DMS114 treated with DMSO at 0.1 percent for 48 hours (cell line): ENCODE results near the gene CTAG1B.
"Not testable (repeated sequence)": the region's sequence is repeated elsewhere in the genome, so short reads cannot be mapped to it uniquely, and the experiment has no call there.

ENCODE experiments used
- DNase-seq: peaks from one replicate; lab custom pipeline; 2025; ENCODE audit not compliant: unreplicated experiment; lab: John Stamatoyannopoulos, UW

CTAG1B gene

GRCh38 chrX:154590415-154590814 is 28.7 kb downstream of the CTAG1B start:
- DNase-seq: not testable (repeated sequence)

DNA sequence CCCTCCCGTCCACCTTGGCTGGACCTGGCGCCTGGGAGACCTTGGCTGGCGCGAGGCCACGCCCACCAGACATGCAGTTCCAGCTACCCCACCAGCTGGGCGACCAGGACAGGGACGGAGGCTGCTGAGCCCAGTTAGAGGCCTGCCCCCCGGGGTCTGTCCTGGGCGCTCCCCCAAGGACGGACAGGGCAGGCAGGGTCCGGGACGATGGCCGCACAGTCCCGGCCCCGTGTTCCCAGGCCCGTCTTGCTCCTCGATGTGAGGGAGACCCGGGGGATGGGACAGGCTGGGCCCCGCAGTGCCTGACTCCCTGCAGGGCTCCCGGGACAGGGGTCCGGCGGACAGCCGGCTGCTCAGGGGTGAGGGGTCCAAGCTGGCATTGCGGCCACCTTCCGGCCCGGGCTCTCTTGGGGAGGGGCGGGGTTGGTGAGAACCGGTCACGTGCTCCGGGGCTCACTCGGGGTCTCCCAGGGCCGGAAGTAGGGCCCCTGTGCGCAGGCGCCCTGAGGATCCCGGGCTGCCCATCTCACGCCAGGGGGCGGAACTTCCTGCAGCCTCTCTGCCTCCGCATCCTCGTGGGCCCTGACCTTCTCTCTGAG is 34.4 kb downstream of the CTAG1B start, which contains the start of gene CTAG1A:
TSS of gene CTAG1A (plus strand) at position 549 of the 599 bp plus-strand sequence. CDS start 74 bp downstream, outside the sequence.
- DNase-seq: not testable (repeated sequence)

DNA sequence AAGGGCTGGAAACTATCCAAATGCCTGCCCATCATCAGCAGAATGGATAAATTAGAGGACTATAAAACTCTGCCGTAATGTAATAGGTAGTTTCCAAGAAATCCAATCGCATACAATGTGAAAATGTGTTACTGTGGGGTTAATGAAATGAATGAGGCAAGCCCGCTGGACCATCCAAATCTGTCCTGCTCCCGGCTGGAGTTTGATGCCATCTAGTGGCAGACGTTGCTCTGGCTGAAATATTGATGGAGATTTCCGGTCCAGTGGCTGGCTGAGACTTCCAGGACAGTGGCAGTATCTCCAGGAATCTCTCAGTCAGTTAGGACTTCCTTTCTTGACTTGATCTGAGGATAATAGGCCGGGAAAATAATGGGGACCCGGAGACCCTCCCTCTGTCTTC is 36.1 kb downstream of the CTAG1B start:
- DNase-seq: not testable (repeated sequence)

GRCh38 chrX:154575076-154575475 is 44.0 kb downstream of the CTAG1B start:
- not testable (repeated sequence) for DNase-seq

DNA sequence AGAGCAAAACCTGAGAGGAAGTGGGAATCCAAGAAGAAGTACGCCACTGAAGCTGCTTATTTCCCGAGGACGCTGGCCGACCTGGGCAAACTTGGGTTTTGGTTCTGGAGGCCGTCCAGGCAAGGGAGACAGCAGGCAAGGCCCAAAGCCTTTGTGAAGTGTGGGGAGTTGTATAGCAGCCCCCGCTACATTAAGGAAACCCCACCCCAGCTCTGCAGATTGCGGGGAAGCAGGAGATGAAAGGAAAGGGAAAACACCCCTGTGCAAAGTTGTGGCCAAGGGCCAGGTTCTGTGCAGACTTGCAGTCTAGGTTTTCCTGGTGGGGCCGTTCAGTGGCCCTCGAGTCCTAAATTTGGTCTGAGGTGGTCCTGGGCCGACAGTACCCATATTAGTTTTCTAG is 46.0 kb downstream of the CTAG1B start:
- not testable (repeated sequence) for DNase-seq

- DNase-seq: not testable (repeated sequence)
Observed at GRCh38 chrX:154570361-154570760, 48.7 kb downstream of the CTAG1B start.
